GM21576 (cell line): Measurements from ENCODE around the gene RPTN.

ENCODE experiments used
- ATAC-seq: cut with Tn5 transposase; IDR thresholded peaks from one replicate; pipeline ENCODE4 v1.9.1; 2021; ENCODE audit warnings: mild to moderate bottlenecking, moderate library complexity; ENCODE audit not compliant: unreplicated experiment

RPTN gene

GRCh38 chr1:152112101-152112884, 46.7 kb downstream of the RPTN start:
- no peak for ATAC-seq

GRCh38 chr1:152111515-152111968, 47.5 kb downstream of the RPTN start:
- no peak for ATAC-seq

- no peak for ATAC-seq
These were observed 48.0 kb downstream of the RPTN start for GRCh38 chr1:152110860-152111514.

- no peak for ATAC-seq
These were observed 48.6 kb downstream of the RPTN start for GRCh38 chr1:152110365-152110859.

- ATAC-seq, result no peak
These were observed 49.1 kb downstream of the RPTN start for GRCh38 chr1:152109998-152110294.

GRCh38 chr1:152109231-152109997, 49.6 kb downstream of the RPTN start:
- no peak for ATAC-seq

GRCh38 chr1:152108882-152109222, 50.2 kb downstream of the RPTN start:
- ATAC-seq, result no peak

- ATAC-seq, result no peak
These were observed 50.8 kb downstream of the RPTN start for GRCh38 chr1:152107984-152108881.

- no peak for ATAC-seq
These were observed 51.7 kb downstream of the RPTN start for GRCh38 chr1:152107031-152107983.

- ATAC-seq, result no peak
These were observed 54.2 kb downstream of the RPTN start for GRCh38 chr1:152104854-152105253.
